NCI-H524 treated with DMSO at 0.1 percent for 48 hours (cell line): Measurements from ENCODE around the gene NXPH2.

Source experiments
- DNase-seq: peaks from one replicate; lab custom pipeline; 2025; lab: John Stamatoyannopoulos, UW

NXPH2 gene

DNA sequence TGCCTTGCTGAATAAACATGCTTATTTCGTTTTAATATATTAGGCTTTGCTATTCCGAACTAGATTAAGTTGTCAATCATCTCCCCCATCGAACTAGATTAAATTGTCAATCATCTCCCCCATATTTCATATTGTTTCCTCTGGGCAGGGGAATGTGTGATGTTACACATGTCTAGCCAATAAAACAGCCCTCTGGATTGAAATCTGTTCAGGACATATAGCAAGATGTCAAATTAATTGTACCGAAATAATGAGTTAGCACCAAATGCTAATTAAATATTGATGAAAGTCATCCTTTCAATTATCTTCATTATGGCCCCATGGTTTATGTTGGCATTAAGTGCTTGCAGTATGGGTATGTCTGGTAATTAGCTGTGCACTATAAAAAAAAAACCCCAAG lies 143.1 kb downstream of the NXPH2 start:
- DNase-seq = no peak

DNA sequence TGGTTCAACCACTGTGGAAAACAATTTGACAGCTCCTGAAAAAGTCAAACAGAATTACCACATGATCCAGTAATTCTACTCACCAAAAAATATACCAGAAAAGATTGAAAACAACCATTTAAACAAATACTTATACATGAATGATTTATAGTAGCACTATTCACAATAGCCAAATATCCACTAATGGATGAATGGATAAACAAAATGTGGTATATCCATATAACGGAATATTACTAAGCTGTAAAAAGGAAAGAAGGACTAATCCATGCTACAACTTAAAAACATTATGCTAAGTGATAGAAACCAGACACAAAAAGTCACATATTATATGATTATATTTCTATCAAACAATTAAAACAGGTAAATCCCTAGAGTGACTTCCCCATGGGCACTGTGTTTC lies 147.1 kb downstream of the NXPH2 start:
- no peak for DNase-seq

DNA sequence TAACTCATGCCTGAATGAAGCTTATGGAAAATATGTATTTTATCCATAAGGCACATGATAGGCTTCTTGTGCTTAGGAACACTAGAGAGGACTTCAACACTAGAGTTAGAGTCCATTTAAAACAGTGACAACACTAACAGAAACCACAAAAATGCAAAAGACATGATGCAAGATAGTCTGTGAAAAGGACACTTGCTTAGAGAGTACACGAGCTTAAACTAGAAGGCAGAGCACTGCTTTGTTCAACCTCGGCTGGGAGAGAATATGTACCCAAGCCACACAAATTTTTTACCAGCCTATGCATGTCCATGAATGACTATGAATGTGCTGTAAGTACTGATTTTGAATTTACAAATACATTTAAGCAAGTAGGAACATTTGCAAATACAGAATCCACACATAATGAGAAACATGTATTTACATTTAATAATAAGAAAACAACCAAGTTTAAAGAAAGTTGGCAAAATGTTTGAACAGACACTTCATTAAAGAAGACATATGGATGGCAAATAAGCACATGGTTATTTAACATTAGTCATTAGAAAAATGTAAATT lies 148.0 kb downstream of the NXPH2 start:
- no peak for DNase-seq

DNA sequence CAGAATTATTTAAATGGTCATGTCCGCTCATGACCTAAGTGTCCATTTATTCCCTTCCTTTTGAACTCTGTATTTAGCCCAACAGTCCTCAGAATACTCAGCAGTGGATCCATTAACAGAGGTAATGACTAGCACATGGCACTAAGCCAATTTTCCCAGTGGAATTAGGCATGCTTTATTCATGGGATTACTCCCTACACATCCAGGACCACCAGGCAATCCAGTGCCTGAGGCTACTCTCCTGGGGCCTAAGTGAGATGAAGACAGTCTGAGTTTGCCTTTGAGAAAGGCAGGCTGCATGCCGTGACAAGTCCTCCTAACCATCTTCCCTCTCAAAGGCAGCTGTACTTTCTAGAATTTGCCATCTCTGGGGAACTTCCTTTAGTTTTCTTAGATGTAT lies 150.0 kb downstream of the NXPH2 start:
- DNase-seq = no peak

DNA sequence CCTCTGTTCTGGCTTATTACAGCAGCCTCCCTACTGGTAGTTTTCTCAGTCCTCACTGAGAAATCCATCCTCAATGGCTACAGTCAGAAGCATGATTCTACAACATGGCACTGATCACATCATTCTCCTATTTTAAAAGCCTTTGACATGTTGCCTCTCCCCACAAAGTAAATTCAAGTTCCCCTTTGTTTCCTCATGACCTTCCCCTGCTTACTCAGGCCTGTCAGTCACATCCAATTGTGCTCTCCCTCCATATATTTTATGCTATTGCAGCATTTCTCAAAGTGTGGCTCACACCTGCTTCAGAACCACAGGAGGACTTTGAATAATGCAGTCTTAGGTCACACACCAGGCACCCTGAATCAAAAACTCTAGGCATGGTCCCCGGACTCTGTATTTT lies 154.0 kb downstream of the NXPH2 start:
- DNase-seq = no peak

DNA sequence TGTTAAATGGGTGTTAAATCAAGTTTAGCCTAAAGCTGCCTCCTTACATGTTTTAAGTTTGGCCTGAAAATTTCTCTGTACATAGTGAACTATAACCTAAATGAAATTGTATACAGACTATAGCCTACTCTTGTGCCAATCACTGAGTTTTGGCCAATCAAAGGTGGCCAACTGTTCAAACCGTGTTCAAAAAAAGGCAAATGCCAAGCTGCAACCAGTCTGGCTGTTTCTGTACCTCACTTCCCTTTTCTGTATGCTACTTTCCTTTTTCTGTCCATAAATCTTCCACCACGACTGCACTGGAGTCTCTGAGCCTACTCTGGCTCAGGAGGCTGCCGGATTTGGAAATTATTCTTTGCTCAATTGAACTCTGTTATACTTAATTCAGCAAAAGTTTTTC lies 157.6 kb downstream of the NXPH2 start:
- no peak for DNase-seq

DNA sequence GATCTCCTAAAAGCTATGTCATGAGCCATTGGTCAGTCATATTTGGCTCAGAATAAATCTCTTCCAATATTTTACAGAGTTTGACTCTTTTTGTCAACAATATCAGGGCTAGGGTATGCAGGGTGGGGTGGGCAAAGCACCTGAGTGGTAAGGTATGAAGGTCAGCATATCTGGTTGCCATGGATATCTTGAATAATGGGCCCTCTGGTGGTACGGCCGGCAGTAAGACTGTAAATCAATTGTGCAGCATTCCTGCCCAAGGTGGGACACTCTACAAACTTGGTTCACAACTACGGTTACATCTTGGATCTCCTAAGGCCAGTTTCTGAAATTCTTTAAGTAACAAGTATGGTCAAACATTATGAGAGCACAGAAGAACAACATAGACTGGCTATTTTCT lies 159.1 kb downstream of the NXPH2 start:
- DNase-seq = no peak

DNA sequence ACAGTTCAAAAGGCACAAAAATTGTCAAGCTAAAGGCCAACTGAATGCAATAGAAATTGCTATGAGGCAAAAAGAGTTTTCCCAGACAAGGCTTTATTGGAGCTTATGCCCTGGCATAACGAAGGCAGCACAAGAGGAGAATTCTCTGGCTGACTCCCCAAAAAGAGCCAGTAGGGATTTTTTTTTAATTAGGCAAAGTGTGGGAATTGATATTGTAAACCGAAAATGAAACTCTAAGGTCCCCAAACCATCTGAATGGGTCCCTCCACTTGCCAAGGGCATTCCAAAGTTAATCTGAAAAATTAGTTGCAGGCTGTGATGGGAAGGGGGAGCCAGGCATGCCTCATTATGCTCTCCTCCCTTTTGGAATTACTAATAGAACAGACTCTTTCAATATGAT lies 159.8 kb downstream of the NXPH2 start:
- DNase-seq = no peak
